HEK293 (cell line): ENCODE results near the gene KRT80.

Source experiments
- ATF2 ChIP-seq: fragments of 450-650 bp; formaldehyde crosslinking; IDR thresholded peaks from 2 replicates; pipeline ENCODE4 v1.5.1; 2016; ENCODE audit warnings: missing biosample characterization, missing genetic modification characterization, low read depth
- BCL11B ChIP-seq: fragments of 450-650 bp; formaldehyde crosslinking; IDR thresholded peaks from 2 replicates; pipeline ENCODE4 v1.5.1; 2016; ENCODE audit warnings: low read depth, missing biosample characterization, missing genetic modification characterization
- HIC1 ChIP-seq: fragments of 450-650 bp; formaldehyde crosslinking; IDR thresholded peaks from 2 replicates; pipeline ENCODE4 v1.5.1; 2016; ENCODE audit warnings: missing biosample characterization, missing genetic modification characterization
- PRDM10 ChIP-seq: fragments of 450-650 bp; formaldehyde crosslinking; IDR thresholded peaks from 2 replicates; pipeline ENCODE4 v1.5.1; 2016; ENCODE audit warnings: missing biosample characterization, missing genetic modification characterization
- RBAK ChIP-seq: fragments of 450-650 bp; formaldehyde crosslinking; IDR thresholded peaks from 2 replicates; pipeline ENCODE4 v1.5.1; 2016; ENCODE audit warnings: missing biosample characterization, missing genetic modification characterization
- SCRT2 ChIP-seq: fragments of 450-650 bp; formaldehyde crosslinking; IDR thresholded peaks from 2 replicates; pipeline ENCODE4 v1.5.1; 2016; ENCODE audit warnings: missing biosample characterization, missing genetic modification characterization
- SP2 ChIP-seq: fragments of 450-650 bp; formaldehyde crosslinking; IDR thresholded peaks from 2 replicates; pipeline ENCODE4 v1.5.1; 2016; ENCODE audit warnings: missing biosample characterization, missing genetic modification characterization
- ZBTB7A ChIP-seq: fragments of 450-650 bp; formaldehyde crosslinking; IDR thresholded peaks from 2 replicates; pipeline ENCODE4 v1.5.1; 2016; ENCODE audit warnings: low read depth, missing biosample characterization, missing genetic modification characterization
- ZNF239 ChIP-seq: fragments of 450-650 bp; formaldehyde crosslinking; IDR thresholded peaks from 2 replicates; pipeline ENCODE4 v1.5.1; 2016; ENCODE audit warnings: missing biosample characterization, missing genetic modification characterization
- ZNF248 ChIP-seq: fragments of 450-650 bp; formaldehyde crosslinking; IDR thresholded peaks from 2 replicates; pipeline ENCODE4 v1.5.1; 2017; ENCODE audit warnings: missing biosample characterization, missing genetic modification characterization
- ZNF280C ChIP-seq: fragments of 450-650 bp; formaldehyde crosslinking; IDR thresholded peaks from 2 replicates; pipeline ENCODE4 v1.5.1; 2016; ENCODE audit warnings: missing biosample characterization, missing genetic modification characterization
- ZNF449 ChIP-seq: fragments of 450-650 bp; formaldehyde crosslinking; IDR thresholded peaks from 2 replicates; pipeline ENCODE4 v1.5.1; 2017; ENCODE audit warnings: missing biosample characterization, mild to moderate bottlenecking, missing genetic modification characterization, moderate library complexity
- ZNF558 ChIP-seq: fragments of 450-650 bp; formaldehyde crosslinking; IDR thresholded peaks from 2 replicates; pipeline ENCODE4 v1.5.1; 2016; ENCODE audit warnings: missing biosample characterization, missing genetic modification characterization
- ZNF580 ChIP-seq: fragments of 450-650 bp; formaldehyde crosslinking; IDR thresholded peaks from 2 replicates; pipeline ENCODE4 v1.5.1; 2016; ENCODE audit warnings: missing biosample characterization, missing genetic modification characterization
- ZNF621 ChIP-seq: fragments of 450-650 bp; formaldehyde crosslinking; IDR thresholded peaks from 2 replicates; pipeline ENCODE4 v1.5.1; 2017; ENCODE audit warnings: missing biosample characterization, missing genetic modification characterization
- ZNF623 ChIP-seq: fragments of 450-650 bp; formaldehyde crosslinking; IDR thresholded peaks from 2 replicates; pipeline ENCODE4 v1.5.1; 2016; ENCODE audit warnings: missing biosample characterization, missing genetic modification characterization
- ZNF645 ChIP-seq: fragments of 450-650 bp; formaldehyde crosslinking; IDR thresholded peaks from 2 replicates; pipeline ENCODE4; 2016; ENCODE audit warnings: missing biosample characterization, missing genetic modification characterization
- ZNF664 ChIP-seq: fragments of 450-650 bp; formaldehyde crosslinking; IDR thresholded peaks from 2 replicates; pipeline ENCODE4 v1.5.1; 2016; ENCODE audit warnings: missing biosample characterization, missing genetic modification characterization
- ZNF768 ChIP-seq: fragments of 450-650 bp; formaldehyde crosslinking; IDR thresholded peaks from 2 replicates; pipeline ENCODE4 v1.5.1; 2018; ENCODE audit warnings: missing biosample characterization, mild to moderate bottlenecking, missing genetic modification characterization
- ZNF776 ChIP-seq: fragments of 450-650 bp; formaldehyde crosslinking; IDR thresholded peaks from 2 replicates; pipeline ENCODE4 v1.5.0; 2017; ENCODE audit warnings: missing biosample characterization, missing genetic modification characterization, borderline replicate concordance
- ZNF785 ChIP-seq: fragments of 450-650 bp; formaldehyde crosslinking; IDR thresholded peaks from 2 replicates; pipeline ENCODE4 v1.5.1; 2016; ENCODE audit warnings: missing biosample characterization, missing genetic modification characterization
- ZSCAN5A ChIP-seq: fragments of 450-650 bp; formaldehyde crosslinking; IDR thresholded peaks from 2 replicates; pipeline ENCODE4 v1.5.1; 2016; ENCODE audit warnings: missing biosample characterization, missing genetic modification characterization

KRT80 gene

GRCh38 chr12:52191841-52192791, at the start of gene KRT80 (continued):
- TF ChIP-seq ZNF785 (tag by site-specific recombination), result no peak
- TF ChIP-seq ZNF580 (tag by site-specific recombination), result 0 out of 2 replicates have a peak, but pooled peaks have one; percentile 23
- no peak for TF ChIP-seq ZNF776 (tag by site-specific recombination)
- TF ChIP-seq ZNF239, result no peak
- TF ChIP-seq ZNF645 (tag by site-specific recombination), result no peak
- TF ChIP-seq SP2, result peak; percentile 19; the same call in 1 of the 2 replicates
- TF ChIP-seq BCL11B, result peak; percentile 32; the same call in 1 of the 2 replicates
- no peak for TF ChIP-seq ZNF280C
- TF ChIP-seq ZSCAN5A (tag by site-specific recombination), result no peak
- 0 out of 2 replicates have a peak, but pooled peaks have one; percentile 14 for TF ChIP-seq ATF2 (tag by site-specific recombination)
- no peak for TF ChIP-seq ZNF623 (tag by site-specific recombination)
- no peak for TF ChIP-seq ZNF449 (tag by site-specific recombination)
- no peak for TF ChIP-seq ZNF248 (tag by site-specific recombination)
- TF ChIP-seq ZNF768 (tag by site-specific recombination), result no peak
- no peak for TF ChIP-seq RBAK (tag by site-specific recombination)
- TF ChIP-seq ZNF621 (tag by site-specific recombination), result no peak
- TF ChIP-seq ZNF664 (tag by site-specific recombination), result no peak
- peak; percentile 59 for TF ChIP-seq ZNF558 (tag by site-specific recombination)
- TF ChIP-seq ZBTB7A (tag by site-specific recombination), result no peak
- TF ChIP-seq PRDM10 (tag by site-specific recombination), result peak; percentile 60
- TF ChIP-seq SCRT2 (tag by site-specific recombination), result peak; percentile 100
- peak; percentile 97 for TF ChIP-seq HIC1
